ENCODE results near the gene RBBP8NL. TPM values are rescaled to one million over a fixed set of nuclear protein-coding genes. Genes with fewer than 3 reads are reported as not detected.
"Not testable (repeated sequence)": the region's sequence is repeated elsewhere in the genome, so short reads cannot be mapped to it uniquely, and the experiment has no call there.

The RBBP8NL gene
- total RNA-seq, 4 donors from 2014 or later = 4.3 to 8.5 (median 6.3) TPM

DNA sequence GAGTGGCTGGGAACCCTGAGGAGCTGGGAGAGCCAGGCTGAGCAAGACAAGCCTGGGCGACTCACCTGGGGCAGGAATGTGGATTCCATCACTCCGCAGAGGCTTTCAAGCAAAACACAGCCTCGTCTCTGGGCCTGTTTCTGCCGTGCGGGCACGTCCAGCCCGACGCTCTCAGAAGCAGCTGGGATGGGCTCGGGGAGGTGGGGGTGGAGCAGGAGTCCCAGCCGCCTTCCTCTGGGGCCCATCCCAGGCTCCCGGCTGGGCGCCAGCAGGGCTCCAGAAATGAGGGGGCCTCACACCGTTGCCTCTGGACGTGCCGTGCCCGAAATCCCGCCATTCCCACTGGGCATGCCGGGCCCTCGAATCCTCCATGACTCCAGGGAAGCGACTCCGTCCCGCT lies 49.1 kb downstream of the RBBP8NL start:
- 33 to 59% methylated on average over 9 to 19 of the region's 22 CpGs for WGBS, 2 donors
- DNase-seq (ENCODE audit: low spot score in 2 of 2) = no peak
- TF ChIP-seq, protein P1, sequence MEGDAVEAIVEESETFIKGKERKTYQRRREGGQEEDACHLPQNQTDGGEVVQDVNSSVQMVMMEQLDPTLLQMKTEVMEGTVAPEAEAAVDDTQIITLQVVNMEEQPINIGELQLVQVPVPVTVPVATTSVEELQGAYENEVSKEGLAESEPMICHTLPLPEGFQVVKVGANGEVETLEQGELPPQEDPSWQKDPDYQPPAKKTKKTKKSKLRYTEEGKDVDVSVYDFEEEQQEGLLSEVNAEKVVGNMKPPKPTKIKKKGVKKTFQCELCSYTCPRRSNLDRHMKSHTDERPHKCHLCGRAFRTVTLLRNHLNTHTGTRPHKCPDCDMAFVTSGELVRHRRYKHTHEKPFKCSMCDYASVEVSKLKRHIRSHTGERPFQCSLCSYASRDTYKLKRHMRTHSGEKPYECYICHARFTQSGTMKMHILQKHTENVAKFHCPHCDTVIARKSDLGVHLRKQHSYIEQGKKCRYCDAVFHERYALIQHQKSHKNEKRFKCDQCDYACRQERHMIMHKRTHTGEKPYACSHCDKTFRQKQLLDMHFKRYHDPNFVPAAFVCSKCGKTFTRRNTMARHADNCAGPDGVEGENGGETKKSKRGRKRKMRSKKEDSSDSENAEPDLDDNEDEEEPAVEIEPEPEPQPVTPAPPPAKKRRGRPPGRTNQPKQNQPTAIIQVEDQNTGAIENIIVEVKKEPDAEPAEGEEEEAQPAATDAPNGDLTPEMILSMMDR (IDR thresholded peaks at IDR 0.05) = no peak
- no peak for TF ChIP-seq POLR2A (IDR thresholded peaks at IDR 0.05)
- H3K4me3 ChIP-seq (ENCODE audit: low read depth, poor library complexity, severe bottlenecking) = no peak overlapping the region
- intact Hi-C loops (cut with DNase I; ENCODE audit: low total_unique reads) = no loop called here

DNA sequence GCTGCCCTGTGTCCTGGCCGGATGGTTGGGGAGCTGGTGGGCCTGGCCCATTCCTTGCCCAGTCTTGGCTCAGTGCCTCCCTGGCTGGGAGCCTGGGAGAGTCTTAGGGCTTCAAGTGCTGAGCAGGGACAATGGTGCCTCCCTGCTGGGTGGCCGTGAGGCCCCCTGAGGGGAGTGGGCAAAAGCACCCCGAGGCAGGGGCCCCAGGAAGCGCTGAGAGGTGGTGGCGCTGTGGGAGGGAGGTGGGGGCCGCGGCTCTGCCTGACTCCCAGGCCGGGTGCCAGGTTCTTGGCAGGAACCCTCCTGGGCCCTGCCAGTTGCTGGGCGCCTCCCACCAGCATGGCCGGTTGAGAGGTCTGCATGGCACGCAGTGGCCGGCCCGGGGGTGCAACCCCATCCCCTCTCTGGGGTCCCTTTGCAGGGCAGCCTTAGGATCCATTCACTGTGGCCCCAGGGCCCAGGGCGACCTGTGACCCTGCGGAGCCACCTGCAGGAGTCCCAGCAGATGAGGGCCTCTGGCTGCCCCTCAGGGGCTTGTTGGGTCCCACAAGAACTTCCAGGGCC lies 49.6 kb downstream of the RBBP8NL start:
- no peak for TF ChIP-seq POLR2A (IDR thresholded peaks at IDR 0.05)
- TF ChIP-seq, protein P1 (IDR thresholded peaks at IDR 0.05) = no peak
- 13 to 28% methylated on average over 3 to 10 of the region's 15 CpGs for WGBS, 2 donors
- H3K4me3 ChIP-seq (ENCODE audit: low read depth, poor library complexity, severe bottlenecking) = no peak overlapping the region
- no peak for DNase-seq (ENCODE audit: low spot score in 2 of 2)
- intact Hi-C loops (cut with DNase I; ENCODE audit: low total_unique reads) = no loop called here

DNA sequence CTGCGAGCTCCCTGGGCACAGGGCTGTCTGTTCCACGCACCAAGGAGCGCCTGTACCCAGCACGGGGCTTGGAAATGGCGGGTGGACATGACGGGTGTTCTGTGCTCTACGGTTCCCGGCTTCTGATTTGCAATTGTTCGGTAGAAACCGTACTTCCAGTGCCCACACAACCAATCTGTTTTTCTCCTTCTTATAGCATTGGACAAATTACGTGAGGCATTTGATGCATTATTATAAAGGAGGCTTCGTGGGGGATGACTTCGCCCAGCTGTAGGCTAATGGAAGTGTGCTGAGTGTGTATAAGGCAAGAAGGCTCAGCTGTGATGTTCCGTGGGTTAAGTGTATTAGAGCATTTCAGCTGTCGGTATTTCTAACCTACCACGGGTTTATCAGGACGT lies 50.3 kb downstream of the RBBP8NL start:
- intact Hi-C loops (cut with DNase I; ENCODE audit: low total_unique reads) = no loop called here
- DNase-seq (ENCODE audit: low spot score in 2 of 2) = no peak
- TF ChIP-seq, protein P1 (IDR thresholded peaks at IDR 0.05) = no peak
- no peak for TF ChIP-seq POLR2A (IDR thresholded peaks at IDR 0.05)
- no peak overlapping the region for H3K4me3 ChIP-seq (ENCODE audit: low read depth, poor library complexity, severe bottlenecking)
- WGBS, 2 donors = 64% methylated on average over 17 of the region's 17 CpGs

DNA sequence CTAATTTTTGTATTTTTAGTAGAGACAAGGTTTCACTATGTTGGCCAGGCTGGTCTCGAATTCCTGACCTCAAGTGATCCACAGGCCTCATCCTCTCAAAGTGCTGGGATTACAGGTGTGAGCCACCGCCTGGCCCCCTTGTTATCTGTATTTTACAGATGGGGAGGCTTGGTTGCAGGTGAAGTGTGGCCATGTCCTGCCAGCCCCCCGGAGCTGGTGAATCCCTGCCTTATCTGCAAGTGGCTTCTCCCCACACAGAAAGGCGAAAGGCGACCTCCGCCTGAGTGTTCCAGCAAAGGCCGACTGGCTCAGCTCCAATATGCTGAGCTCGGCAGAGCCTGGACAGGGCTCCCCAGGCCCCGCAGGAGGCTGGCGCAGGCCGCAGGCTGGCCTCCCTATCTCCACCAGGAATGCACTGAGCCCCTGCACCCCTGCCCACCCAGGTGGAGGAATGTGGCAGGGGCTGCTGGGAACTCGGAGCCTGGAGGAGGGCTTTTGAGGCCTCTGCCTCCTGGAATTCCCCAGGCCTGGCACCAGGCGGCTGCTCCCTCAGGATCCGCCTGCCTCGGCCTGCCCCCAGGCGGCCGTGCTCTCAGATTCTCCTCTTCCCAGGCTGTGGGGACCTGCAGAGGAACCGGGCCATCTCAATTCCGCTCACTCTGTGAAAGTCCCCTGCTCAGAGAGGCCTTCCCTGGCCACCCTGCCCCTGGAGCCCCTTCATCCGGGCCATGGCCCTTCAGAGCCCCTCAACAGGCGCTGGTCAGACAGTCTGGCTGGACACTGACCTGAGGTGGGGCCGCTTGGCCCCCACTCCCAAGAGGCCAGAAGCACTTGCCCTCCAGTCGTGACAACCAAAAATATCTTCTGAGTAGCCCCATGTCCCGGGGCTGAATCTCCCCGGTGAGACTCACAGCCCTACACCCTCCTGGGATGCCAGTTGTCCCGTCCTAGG lies 51.0 kb downstream of the RBBP8NL start:
- DNase-seq (ENCODE audit: low spot score in 2 of 2) = no peak
- WGBS, 2 donors = 56 to 69% methylated on average over 10 to 26 of the region's 26 CpGs
- no peak overlapping the region for H3K4me3 ChIP-seq (ENCODE audit: low read depth, poor library complexity, severe bottlenecking)
- TF ChIP-seq, protein P1 (IDR thresholded peaks at IDR 0.05) = no peak
- TF ChIP-seq POLR2A (IDR thresholded peaks at IDR 0.05) = no peak
- intact Hi-C loops (cut with DNase I; ENCODE audit: low total_unique reads) = no loop called here

DNA sequence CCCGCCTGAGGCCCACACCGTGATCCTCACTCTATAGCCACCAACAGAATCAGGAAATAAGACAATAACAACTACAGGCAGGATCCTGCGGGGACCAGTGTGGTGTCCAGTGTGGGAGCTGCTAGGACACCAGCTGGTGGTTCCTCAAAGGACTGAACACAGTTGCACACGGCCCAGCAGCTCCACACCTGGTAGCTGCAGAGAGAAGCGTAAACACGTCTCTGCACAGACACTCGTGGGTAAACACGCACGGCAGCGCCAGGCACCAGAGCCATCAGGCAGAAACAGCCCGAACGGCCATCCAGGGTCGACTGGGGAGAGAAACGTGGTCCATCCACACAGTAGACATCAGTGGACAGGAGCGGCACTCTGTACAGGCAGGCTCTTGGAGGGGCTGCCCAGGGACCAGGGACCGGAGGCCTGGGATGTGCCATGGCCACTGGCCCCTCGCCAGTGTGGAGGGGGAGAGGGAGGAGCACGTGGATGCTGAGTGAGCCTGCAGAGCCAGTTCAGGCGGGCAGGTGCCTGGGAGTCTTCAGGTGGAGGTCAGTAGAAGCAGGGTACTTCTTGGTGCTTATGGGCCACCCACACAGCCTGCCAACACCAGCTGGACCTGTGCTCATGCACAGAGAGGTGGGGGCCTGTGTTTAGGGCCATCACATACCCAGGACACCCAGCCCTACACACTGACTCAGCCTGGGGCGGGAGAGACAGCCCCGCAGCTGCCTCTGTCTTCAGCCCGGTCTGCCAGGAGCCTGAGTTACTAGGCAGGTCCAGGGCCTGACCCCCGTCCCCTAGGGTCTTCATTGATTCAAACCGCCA lies 52.8 kb downstream of the RBBP8NL start:
- no peak for DNase-seq (ENCODE audit: low spot score in 2 of 2)
- intact Hi-C loops (cut with DNase I; ENCODE audit: low total_unique reads) = no loop called here
- TF ChIP-seq, protein P1 (IDR thresholded peaks at IDR 0.05) = no peak
- TF ChIP-seq POLR2A (IDR thresholded peaks at IDR 0.05) = no peak
- 49 to 52% methylated on average over 19 to 24 of the region's 24 CpGs for WGBS, 2 donors
- no peak overlapping the region for H3K4me3 ChIP-seq (ENCODE audit: low read depth, poor library complexity, severe bottlenecking)

DNA sequence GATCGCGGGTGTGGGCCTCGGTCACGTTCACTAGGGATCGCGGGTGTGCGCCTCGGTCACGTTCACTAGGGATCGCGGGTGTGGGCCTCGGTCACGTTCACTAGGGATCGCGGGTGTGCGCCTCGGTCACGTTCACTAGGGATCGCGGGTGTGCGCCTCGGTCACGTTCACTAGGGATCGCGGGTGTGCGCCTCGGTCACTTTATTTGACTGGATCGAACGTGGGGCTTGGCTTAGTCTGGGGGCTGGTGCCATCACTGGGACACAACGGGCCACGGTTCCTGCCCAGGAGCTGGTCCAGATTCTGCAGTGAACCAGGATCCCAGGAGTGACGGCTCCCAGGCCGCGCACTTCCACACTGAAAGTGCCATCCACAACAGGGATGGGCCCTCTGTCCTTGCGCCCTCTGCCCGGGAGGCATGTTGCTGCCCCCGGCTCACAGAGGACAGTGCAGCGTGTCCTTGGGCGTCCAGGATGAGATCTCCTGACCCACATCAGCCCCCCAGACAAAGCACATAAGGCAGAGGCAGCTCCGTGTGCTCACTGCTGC lies 53.6 kb downstream of the RBBP8NL start:
- DNase-seq (ENCODE audit: low spot score in 2 of 2); H3K4me3 ChIP-seq (ENCODE audit: low read depth, poor library complexity, severe bottlenecking); intact Hi-C loops (cut with DNase I; ENCODE audit: low total_unique reads): not testable (repeated sequence)
- 81 to 88% methylated on average over 9 to 11 of the region's 40 CpGs for WGBS, 2 donors
